CD4-positive, alpha-beta T cell (primary cell): ENCODE results near the gene RPS18. TPM values are rescaled to one million over a fixed set of nuclear protein-coding genes. Genes with fewer than 3 reads are reported as not detected.
A peak's percentile ranks its signal among the peaks of the same experiment; 100 is the strongest.

Experiments
- ATAC-seq: fragments of 200-7000 bp; cut with Tn5 transposase; one replicate; pipeline ENCODE4 v1.10.0; 2022; ENCODE audit warnings: mild to moderate bottlenecking; ENCODE audit not compliant: poor library complexity
- CTCF ChIA-PET: fragments of 350-600 bp; sonication (Branson Sonifier 250); formaldehyde crosslinking; loops from one replicate; lab custom pipeline; 2021; ENCODE audit warnings: antibody characterized with exemption, inconsistent platforms; lab: Charles Lee
- POLR2A ChIA-PET: fragments of 350-600 bp; sonication (Branson Sonifier 250); formaldehyde crosslinking; loops from one replicate; lab custom pipeline; 2021; ENCODE audit warnings: antibody characterized with exemption, inconsistent platforms; lab: Charles Lee
- DNase-seq, 14 experiments: peaks; one replicate each; pipeline ENCODE4 v3.0.0-alpha.2; 2013 to 2020; ENCODE audit warnings: mixed read lengths in 2 of 14
- H3K27ac ChIP-seq, 2 donors: one replicate each; pipeline versions ENCODE4 v1.5.1 to v1.7.0; 2013; ENCODE audit warnings: low read length in 2 of 2, low read depth in 1 of 2, mild to moderate bottlenecking in 1 of 2
- H3K27me3 ChIP-seq, 2 experiments: 1 replicate in 1 of 2; 2 replicates in 1 of 2; pipeline versions ENCODE4 v1.6.1 to v1.7.0; 2013; ENCODE audit warnings: low read length in 2 of 2, control low read depth in 1 of 2, mild to moderate bottlenecking in 1 of 2, moderate library complexity in 1 of 2; ENCODE audit not compliant: insufficient read depth in 2 of 2, control insufficient read depth in 1 of 2
- H3K36me3 ChIP-seq: one replicate; pipeline ENCODE4 v1.6.1; 2013; ENCODE audit warnings: low read length, control low read depth; ENCODE audit not compliant: insufficient read depth
- H3K4me1 ChIP-seq: one replicate; pipeline ENCODE4 v1.6.1; 2013; ENCODE audit warnings: low read length, control low read depth; ENCODE audit not compliant: insufficient read depth
- H3K4me3 ChIP-seq: one replicate; pipeline ENCODE4 v1.5.1; 2013; ENCODE audit warnings: mild to moderate bottlenecking, low read length, moderate library complexity
- H3K9me3 ChIP-seq, 2 experiments: 1 replicate in 1 of 2; 2 replicates in 1 of 2; pipeline versions ENCODE4 v1.6.1 to v1.7.0; 2013; ENCODE audit warnings: low read length in 2 of 2, mild to moderate bottlenecking in 2 of 2, control low read depth in 1 of 2, moderate library complexity in 1 of 2; ENCODE audit not compliant: control insufficient read depth in 1 of 2, insufficient read depth in 1 of 2
- H3K27ac Mint-ChIP-seq: one replicate; pipeline ENCODE4 v1.8.0; 2020; ENCODE audit warnings: mixed read lengths
- H3K27me3 Mint-ChIP-seq: one replicate; pipeline ENCODE4 v1.8.0; 2021; ENCODE audit warnings: mixed read lengths
- H3K36me3 Mint-ChIP-seq: one replicate; pipeline ENCODE4 v1.8.0; 2021; ENCODE audit warnings: low read depth, mixed read lengths
- H3K4me1 Mint-ChIP-seq: one replicate; pipeline ENCODE4 v1.8.0; 2021; ENCODE audit warnings: low read depth, mixed read lengths
- H3K4me3 Mint-ChIP-seq: one replicate; pipeline ENCODE4 v1.8.0; 2020; ENCODE audit warnings: mild to moderate bottlenecking, mixed read lengths
- H3K9me3 Mint-ChIP-seq: one replicate; pipeline ENCODE4 v1.8.0; 2020; ENCODE audit warnings: mixed read lengths
- CTCF ChIP-seq: fragments of 200-600 bp; IDR thresholded peaks from one replicate; pipeline ENCODE4 v1.8.0; 2022; ENCODE audit warnings: antibody characterized with exemption, mild to moderate bottlenecking
- intact Hi-C, 2 experiments: fragments of 100-400 bp; cut with DNase I in 1 of 2; cut with micrococcal nuclease in 1 of 2; formaldehyde crosslinking; loops; one replicate each; pipeline versions ENCODE4 v1.15.1 to v1.9.0; 2023 to 2025; cut with DNase I, micrococcal nuclease
- total RNA-seq, 174 experiments: library from RNA in 2 of 174; stranded (reverse) in 2 of 174; gene quantifications; one replicate each; pipeline ENCODE4 v1.2.3 and lab custom pipeline; 2021 to 2026

Gene RPS18
- total RNA-seq, 2 experiments from 2014 or later, result 5,159 to 5,309 TPM

- TF ChIP-seq CTCF, result no peak
- peak overlapping the region; percentile 97 for H3K4me3 Mint-ChIP-seq
- intact Hi-C loops, result no loop called here
- no peaks in the 10 kb centered on the region for H3K9me3 ChIP-seq
- ChIA-PET CTCF (interaction anchor here (1.2 kb wide), 1 partner anchor 38 kb away, joined by 4 read pairs; no protein-coding TSS in a partner anchor), POLR2A (interaction anchor here (0.9 to 5.0 kb wide), 6 partner anchors 10 to 57 kb away, joined by 3 to 105 read pairs (median 55); partner anchors contain the start of genes B3GALT4, RGL2, RPS18 and VPS52)
- peaks cover 39% of the 10 kb centered on the region for H3K4me1 ChIP-seq
- peak overlapping the region; percentile 73 for H3K27ac Mint-ChIP-seq
- no peaks in the 10 kb centered on the region for H3K9me3 Mint-ChIP-seq
- H3K4me1 Mint-ChIP-seq, result peaks cover 45% of the 10 kb centered on the region
- no peaks in the 10 kb centered on the region for H3K27me3 Mint-ChIP-seq
- H3K36me3 ChIP-seq, result peaks cover 62% of the 10 kb centered on the region
- H3K27ac ChIP-seq, result no peak overlapping the region
- H3K4me3 ChIP-seq, result no peak overlapping the region
- ATAC-seq (no peak), DNase-seq (no peak)
- H3K27me3 ChIP-seq, result no peaks in the 10 kb centered on the region
- peaks cover 69% of the 10 kb centered on the region for H3K36me3 Mint-ChIP-seq
Observed at GRCh38 chr6:33286946-33287914, 15.4 kb downstream of the RPS18 start.

GRCh38 chr6:33288141-33288920, 16.5 kb downstream of the RPS18 start:
- POLR2A ChIA-PET, result interaction anchor here (0.7 to 5.0 kb wide), 17 partner anchors 7 to 1599 kb away, joined by 3 to 105 read pairs (median 5); partner anchors contain the start of genes B3GALT4, RGL2, RPS18 and TAF11
- Histone ChIP-seq H3K36me3 (peaks cover 67% of the 10 kb centered on the region), H3K4me1 (peaks cover 39% of the 10 kb centered on the region), H3K9me3 (no peaks in the 10 kb centered on the region), H3K4me3 (peak overlapping the region; percentile 80), H3K27me3 (no peaks in the 10 kb centered on the region), H3K27ac (peak overlapping the region; percentile 71 to 83)
- ATAC-seq (no peak), DNase-seq (no peak)
- H3K36me3 Mint-ChIP-seq, result peaks cover 69% of the 10 kb centered on the region
- H3K4me3 Mint-ChIP-seq, result peak overlapping the region; percentile 97
- H3K9me3 Mint-ChIP-seq, result no peaks in the 10 kb centered on the region
- no peaks in the 10 kb centered on the region for H3K27me3 Mint-ChIP-seq
- no peak for TF ChIP-seq CTCF
- CTCF ChIA-PET, result interaction anchor here (0.6 to 2.1 kb wide), 5 partner anchors 11 to 321 kb away, joined by 3 to 14 read pairs (median 4); partner anchors contain the start of genes B3GALT4, RPS18 and VPS52
- intact Hi-C loops, result no loop called here
- peak overlapping the region; percentile 83 for H3K27ac Mint-ChIP-seq
- H3K4me1 Mint-ChIP-seq, result peaks cover 45% of the 10 kb centered on the region
